Activated naive CD4-positive, alpha-beta T cell treated with anti-CD3 and anti-CD28 coated beads, Interleukin-2, amount 10 ng/mL, durations not matched to agents 7 days and 5 days (primary cell): ENCODE data around the gene SCAPER.

ENCODE experiments used
- CTCF ChIA-PET: fragments of 350-600 bp; sonication (Branson Sonifier 250); formaldehyde crosslinking; loops from one replicate; lab custom pipeline; 2021; ENCODE audit warnings: antibody characterized with exemption; lab: Charles Lee
- DNase-seq: peaks from one replicate; pipeline ENCODE4 v3.0.0-alpha.2; 2020
- H3K27ac Mint-ChIP-seq: one replicate; pipeline ENCODE4 v1.8.0; 2021; ENCODE audit warnings: mild to moderate bottlenecking, moderate library complexity, mixed read lengths
- H3K27me3 Mint-ChIP-seq: one replicate; pipeline ENCODE4 v1.8.0; 2021; ENCODE audit warnings: mild to moderate bottlenecking, mixed read lengths
- H3K36me3 Mint-ChIP-seq: one replicate; pipeline ENCODE4 v1.8.0; 2021; ENCODE audit warnings: mixed read lengths
- H3K4me1 Mint-ChIP-seq: one replicate; pipeline ENCODE4 v1.8.0; 2021; ENCODE audit warnings: mixed read lengths
- H3K4me3 Mint-ChIP-seq: one replicate; pipeline ENCODE4 v1.8.0; 2021; ENCODE audit warnings: mild to moderate bottlenecking, moderate library complexity, mixed read lengths
- H3K9me3 Mint-ChIP-seq: one replicate; pipeline ENCODE4 v1.8.0; 2021; ENCODE audit warnings: mixed read lengths

The SCAPER gene

GRCh38 chr15:76905013-76905839, at the start of gene SCAPER:
TSS of gene SCAPER (minus strand) at chr15:76905340. CDS start at chr15:76883817, 21,523 bp downstream.
- DNase-seq: peak; percentile 93
- peaks cover 37% of the 10 kb centered on the region for H3K4me1 Mint-ChIP-seq
- peaks cover 3% of the 10 kb centered on the region for H3K9me3 Mint-ChIP-seq
- peak within 1 kb of the TSS; percentile 91 for H3K27ac Mint-ChIP-seq
- peaks cover 3% of the 10 kb centered on the region for H3K36me3 Mint-ChIP-seq
- peaks cover 7% of the 10 kb centered on the region for H3K27me3 Mint-ChIP-seq
- H3K4me3 Mint-ChIP-seq: peak within 1 kb of the TSS; percentile 89
- CTCF ChIA-PET: interaction anchor here (1.0 to 1.8 kb wide), 2 partner anchors 68 to 69 kb away, joined by 4 to 6 read pairs; no protein-coding TSS in a partner anchor

GRCh38 chr15:76954744-76955143, 49.6 kb upstream of the SCAPER start:
- CTCF ChIA-PET: interaction anchor here (1.0 to 1.4 kb wide), 2 partner anchors 19 kb away, joined by 5 read pairs; no protein-coding TSS in a partner anchor
- Mint-ChIP-seq H3K9me3 (no peaks in the 10 kb centered on the region), H3K4me3 (no peak overlapping the region), H3K27me3 (no peaks in the 10 kb centered on the region), H3K4me1 (peaks cover 7% of the 10 kb centered on the region), H3K27ac (no peak overlapping the region), H3K36me3 (peaks cover 12% of the 10 kb centered on the region)
- DNase-seq: no peak

GRCh38 chr15:76953913-76954312, 48.8 kb upstream of the SCAPER start:
- peaks cover 12% of the 10 kb centered on the region for H3K36me3 Mint-ChIP-seq

GRCh38 chr15:76951220-76951619, 46.1 kb upstream of the SCAPER start:
- H3K4me3 Mint-ChIP-seq: no peak overlapping the region
- DNase-seq: no peak
- peaks cover 31% of the 10 kb centered on the region for H3K36me3 Mint-ChIP-seq
- H3K4me1 Mint-ChIP-seq: peaks cover 7% of the 10 kb centered on the region
- no peaks in the 10 kb centered on the region for H3K27me3 Mint-ChIP-seq
- H3K27ac Mint-ChIP-seq: peak overlapping the region; percentile 12
- H3K9me3 Mint-ChIP-seq: no peaks in the 10 kb centered on the region
- CTCF ChIA-PET: interaction anchor here (0.7 to 0.8 kb wide), 2 partner anchors 47 to 156 kb away, joined by 3 read pairs; no protein-coding TSS in a partner anchor

More at GRCh38 chr15:76953913-76954312, 48.8 kb upstream of the SCAPER start:
- Mint-ChIP-seq H3K9me3 (no peaks in the 10 kb centered on the region), H3K4me3 (no peak overlapping the region), H3K27ac (no peak overlapping the region), H3K4me1 (peaks cover 7% of the 10 kb centered on the region), H3K27me3 (no peaks in the 10 kb centered on the region)
- CTCF ChIA-PET: interaction anchor here (1.0 kb wide), 1 partner anchor 20 kb away, joined by 5 read pairs; no protein-coding TSS in a partner anchor
- DNase-seq: no peak

- H3K4me3 Mint-ChIP-seq: no peak overlapping the region
- H3K4me1 Mint-ChIP-seq: peaks cover 10% of the 10 kb centered on the region
- no peak overlapping the region for H3K27ac Mint-ChIP-seq
- peaks cover 56% of the 10 kb centered on the region for H3K36me3 Mint-ChIP-seq
- CTCF ChIA-PET: interaction anchor here (2.0 kb wide), 1 partner anchor 596 kb away, joined by 5 read pairs; no protein-coding TSS in a partner anchor
- DNase-seq: no peak
- no peaks in the 10 kb centered on the region for H3K27me3 Mint-ChIP-seq
- H3K9me3 Mint-ChIP-seq: no peaks in the 10 kb centered on the region
These were observed 42.3 kb upstream of the SCAPER start for GRCh38 chr15:76947454-76947853.

- Mint-ChIP-seq H3K4me1 (peaks cover 7% of the 10 kb centered on the region), H3K27ac (no peak overlapping the region), H3K27me3 (no peaks in the 10 kb centered on the region), H3K36me3 (peaks cover 51% of the 10 kb centered on the region), H3K4me3 (no peak overlapping the region), H3K9me3 (no peaks in the 10 kb centered on the region)
- CTCF ChIA-PET: interaction anchor here (0.7 kb wide), 1 partner anchor 77 kb away, joined by 4 read pairs; no protein-coding TSS in a partner anchor
- DNase-seq: no peak
These were observed 40.5 kb upstream of the SCAPER start for GRCh38 chr15:76945494-76946093.

GRCh38 chr15:76942331-76942730, 37.2 kb upstream of the SCAPER start:
- Mint-ChIP-seq H3K27ac (no peak overlapping the region), H3K4me3 (no peak overlapping the region), H3K9me3 (no peaks in the 10 kb centered on the region), H3K36me3 (peaks cover 45% of the 10 kb centered on the region), H3K27me3 (no peaks in the 10 kb centered on the region), H3K4me1 (peaks cover 17% of the 10 kb centered on the region)
- no peak for DNase-seq
- CTCF ChIA-PET: interaction anchor here (1.2 to 1.8 kb wide), 2 partner anchors 11 to 32 kb away, joined by 4 to 6 read pairs; partner anchors contain the start of gene RCN2

- CTCF ChIA-PET: interaction anchor here (0.7 to 1.8 kb wide), 4 partner anchors 10 to 601 kb away, joined by 3 to 6 read pairs (median 4); partner anchors contain the start of gene RCN2
- peaks cover 20% of the 10 kb centered on the region for H3K4me1 Mint-ChIP-seq
- no peaks in the 10 kb centered on the region for H3K27me3 Mint-ChIP-seq
- H3K9me3 Mint-ChIP-seq: no peaks in the 10 kb centered on the region
- H3K27ac Mint-ChIP-seq: no peak overlapping the region
- no peak overlapping the region for H3K4me3 Mint-ChIP-seq
- peaks cover 42% of the 10 kb centered on the region for H3K36me3 Mint-ChIP-seq
- DNase-seq: no peak
These were observed 36.5 kb upstream of the SCAPER start for GRCh38 chr15:76941636-76942035.

GRCh38 chr15:76939715-76940114, 34.6 kb upstream of the SCAPER start:
- Mint-ChIP-seq H3K9me3 (no peaks in the 10 kb centered on the region), H3K27ac (peak overlapping the region; percentile 68), H3K36me3 (peaks cover 38% of the 10 kb centered on the region), H3K4me1 (peaks cover 34% of the 10 kb centered on the region), H3K4me3 (no peak overlapping the region), H3K27me3 (no peaks in the 10 kb centered on the region)
- CTCF ChIA-PET: no interaction called here
- DNase-seq: no peak

GRCh38 chr15:76938752-76939151, 33.6 kb upstream of the SCAPER start:
- no peak for DNase-seq
- Mint-ChIP-seq H3K9me3 (no peaks in the 10 kb centered on the region), H3K4me1 (peaks cover 38% of the 10 kb centered on the region), H3K27me3 (no peaks in the 10 kb centered on the region), H3K36me3 (peaks cover 36% of the 10 kb centered on the region), H3K27ac (no peak overlapping the region), H3K4me3 (no peak overlapping the region)
- CTCF ChIA-PET: no interaction called here

- H3K4me3 Mint-ChIP-seq: no peak overlapping the region
- CTCF ChIA-PET: no interaction called here
- H3K36me3 Mint-ChIP-seq: peaks cover 36% of the 10 kb centered on the region
- H3K9me3 Mint-ChIP-seq: no peaks in the 10 kb centered on the region
- H3K27me3 Mint-ChIP-seq: no peaks in the 10 kb centered on the region
- H3K27ac Mint-ChIP-seq: no peak overlapping the region
- no peak for DNase-seq
- peaks cover 55% of the 10 kb centered on the region for H3K4me1 Mint-ChIP-seq
These were observed 31.5 kb upstream of the SCAPER start for GRCh38 chr15:76936671-76937070.

GRCh38 chr15:76935620-76936019, 30.5 kb upstream of the SCAPER start:
- no peak for DNase-seq
- no peak overlapping the region for H3K4me3 Mint-ChIP-seq
- H3K9me3 Mint-ChIP-seq: no peaks in the 10 kb centered on the region
- H3K4me1 Mint-ChIP-seq: peaks cover 57% of the 10 kb centered on the region
- CTCF ChIA-PET: no interaction called here
- H3K27me3 Mint-ChIP-seq: no peaks in the 10 kb centered on the region
- peaks cover 36% of the 10 kb centered on the region for H3K36me3 Mint-ChIP-seq
- peak overlapping the region; percentile 80 for H3K27ac Mint-ChIP-seq

- CTCF ChIA-PET: interaction anchor here (1.4 kb wide), 1 partner anchor 9 kb away, joined by 6 read pairs; no protein-coding TSS in a partner anchor
- Mint-ChIP-seq H3K9me3 (no peaks in the 10 kb centered on the region), H3K4me1 (peaks cover 50% of the 10 kb centered on the region), H3K36me3 (peaks cover 28% of the 10 kb centered on the region), H3K27me3 (peaks cover 11% of the 10 kb centered on the region), H3K4me3 (peak overlapping the region; percentile 86), H3K27ac (peak overlapping the region; percentile 84)
- DNase-seq: no peak
These were observed 27.2 kb upstream of the SCAPER start for GRCh38 chr15:76932135-76932966.
